ENCODE measurements around the gene MBNL2. TPM values are rescaled to one million over a fixed set of nuclear protein-coding genes. Genes with fewer than 3 reads are reported as not detected.

MBNL2 gene
- total and polyA plus RNA-seq, 2 experiments from 2014 or later = 0.55 to 3.2 TPM

- H2AFZ ChIP-seq = no peak overlapping the region
- H3K4me3 Mint-ChIP-seq = no peak overlapping the region
- no peak overlapping the region for H3K27ac Mint-ChIP-seq
- H3K27ac ChIP-seq (ENCODE audit: low read depth) = no peak overlapping the region
- no peaks in the 10 kb centered on the region for H3K36me3 Mint-ChIP-seq (ENCODE audit: low read depth)
- no peaks in the 10 kb centered on the region for H3K9me3 Mint-ChIP-seq
- H3K4me3 ChIP-seq = no peak overlapping the region
- peaks cover 31% of the 10 kb centered on the region for H3K4me1 ChIP-seq (ENCODE audit: insufficient read depth)
- peaks cover 65% of the 10 kb centered on the region for H3K27me3 ChIP-seq (ENCODE audit: insufficient read depth)
- H3K4me1 Mint-ChIP-seq = peaks cover 33% of the 10 kb centered on the region
- no peaks in the 10 kb centered on the region for H3F3A ChIP-seq (replicated peaks; ENCODE audit: low read depth)
- no peak for DNase-seq (ENCODE audit: low spot score)
- H3K36me3 ChIP-seq (ENCODE audit: insufficient read depth) = no peaks in the 10 kb centered on the region
- no peak for ATAC-seq
- no peaks in the 10 kb centered on the region for H3K9me2 ChIP-seq (ENCODE audit: insufficient read depth)
- peaks cover 33% of the 10 kb centered on the region for H3K27me3 Mint-ChIP-seq (ENCODE audit: insufficient read depth, low read depth, poor library complexity)
- peaks cover 14% of the 10 kb centered on the region for H4K20me1 ChIP-seq (replicated peaks; ENCODE audit: insufficient read depth)
- H3K4me2 ChIP-seq = no peak overlapping the region
- H3K79me2 ChIP-seq (replicated peaks; ENCODE audit: insufficient read depth) = no peaks in the 10 kb centered on the region
- TF ChIP-seq POLR2AphosphoS5 (IDR thresholded peaks at IDR 0.05; ENCODE audit: low read depth) (no peak), ZNF114 (CRISPR knock-in tag; IDR thresholded peaks at IDR 0.05) (no peak), NANOG (IDR thresholded peaks at IDR 0.05; ENCODE audit: borderline replicate concordance) (no peak), CREB1 (CRISPR knock-in tag; IDR thresholded peaks at IDR 0.05; ENCODE audit: low read depth) (no peak), ZNF462 (CRISPR knock-in tag; IDR thresholded peaks at IDR 0.05) (no peak), REST (IDR thresholded peaks at IDR 0.05; ENCODE audit: unreplicated experiment) (no peak), ZNF331 (CRISPR knock-in tag; IDR thresholded peaks at IDR 0.05; ENCODE audit: low read depth) (no peak), JUNB (IDR thresholded peaks at IDR 0.05; ENCODE audit: unreplicated experiment) (no peak)
These were observed 15.3 kb downstream of the MBNL2 start for GRCh38 chr13:97237388-97237787.
